Caco-2 (cell line): ENCODE data around the gene GOLGA6D. TPM values are rescaled to one million over a fixed set of nuclear protein-coding genes. Genes with fewer than 3 reads are reported as not detected.
"Not testable (repeated sequence)": the region's sequence is repeated elsewhere in the genome, so short reads cannot be mapped to it uniquely, and the experiment has no call there.

Source experiments
- BruUV-seq: library from RNA; stranded (reverse); fragments of 400-500 nt; replicated peaks from 2 replicates; lab custom pipeline; 2021; lab: Mats Ljungman, UMichigan
- CTCF ChIA-PET: fragments of 300-600 bp; sonication (Branson Sonifier 250); formaldehyde crosslinking; loops from one replicate; lab custom pipeline; 2022; ENCODE audit warnings: antibody characterized with exemption; lab: Charles Lee
- POLR2A ChIA-PET: fragments of 300-600 bp; sonication (Branson Sonifier 250); formaldehyde crosslinking; loops from one replicate; lab custom pipeline; 2022; ENCODE audit warnings: antibody characterized with exemption; lab: Charles Lee
- DNase-seq, 2 experiments: peaks; one replicate each; pipeline versions ENCODE4 v3.0.0 to v3.0.0-alpha.2; 2020 to 2022
- H3K27me3 ChIP-seq: replicated peaks from 2 replicates; pipeline ENCODE4 v1.6.0; 2011; ENCODE audit warnings: low read length; ENCODE audit not compliant: control insufficient read depth, insufficient read depth
- H3K36me3 ChIP-seq: 2 replicates; pipeline ENCODE4 v1.5.1; 2011; ENCODE audit warnings: low read length; ENCODE audit not compliant: control insufficient read depth, insufficient read depth
- H3K4me1 ChIP-seq: fragments of 250-450 bp; sonication (Bioruptor Pico); 2 replicates; pipeline ENCODE4 v1.5.1; 2020; ENCODE audit warnings: mild to moderate bottlenecking
- H3K4me3 ChIP-seq: 2 replicates; pipeline ENCODE4 v1.5.1; 2011; ENCODE audit warnings: low read depth, mild to moderate bottlenecking, control low read depth, low read length
- H3K9me3 ChIP-seq: fragments of 250-450 bp; sonication (Bioruptor Pico); 2 replicates; pipeline ENCODE4 v1.5.1; 2020; ENCODE audit warnings: mild to moderate bottlenecking, moderate library complexity
- H3K27ac Mint-ChIP-seq: one replicate; pipeline ENCODE4 v1.8.0; 2022; ENCODE audit warnings: mixed read lengths; ENCODE audit not compliant: unreplicated experiment
- H3K27me3 Mint-ChIP-seq: one replicate; pipeline ENCODE4 v1.8.0; 2022; ENCODE audit warnings: mixed read lengths; ENCODE audit not compliant: insufficient read depth, unreplicated experiment
- H3K36me3 Mint-ChIP-seq: one replicate; pipeline ENCODE4 v1.8.0; 2022; ENCODE audit warnings: mild to moderate bottlenecking, mixed read lengths; ENCODE audit not compliant: insufficient read depth, unreplicated experiment
- H3K4me1 Mint-ChIP-seq: one replicate; pipeline ENCODE4 v1.8.0; 2022; ENCODE audit warnings: low read depth, mixed read lengths; ENCODE audit not compliant: unreplicated experiment
- H3K4me3 Mint-ChIP-seq: one replicate; pipeline ENCODE4 v1.8.0; 2022; ENCODE audit warnings: mild to moderate bottlenecking, moderate library complexity, mixed read lengths; ENCODE audit not compliant: unreplicated experiment
- H3K9me3 Mint-ChIP-seq: one replicate; pipeline ENCODE4 v1.8.0; 2022; ENCODE audit warnings: mixed read lengths; ENCODE audit not compliant: unreplicated experiment
- CTCF ChIP-seq, 2 experiments: fragments of 200-600 bp in 1 of 2; IDR thresholded peaks; 1 replicate in 1 of 2; 2 replicates in 1 of 2; pipeline versions ENCODE4 v1.5.1 to v1.8.0; 2011 to 2022; ENCODE audit warnings: antibody characterized with exemption in 1 of 2, control low read depth in 1 of 2, inconsistent platforms in 1 of 2, low read depth in 1 of 2, low read length in 1 of 2, mild to moderate bottlenecking in 1 of 2, moderate library complexity in 1 of 2; ENCODE audit not compliant: insufficient read depth in 1 of 2, severe bottlenecking in 1 of 2, unreplicated experiment in 1 of 2
- intact Hi-C: fragments of 100-400 bp; cut with micrococcal nuclease; formaldehyde crosslinking; loops from one replicate; pipeline ENCODE4 v1.10.0; 2022; ENCODE audit not compliant: unreplicated experiment
- total RNA-seq: library from RNA; stranded (reverse); gene quantifications from 2 replicates; pipeline ENCODE4 v1.2.3, GENCODE V29; 2022

The GOLGA6D gene
- total RNA-seq, 1 experiment from 2014 or later = not detected

- Histone ChIP-seq H3K4me3 (no peak overlapping the region), H3K27me3 (no peaks in the 10 kb centered on the region), H3K36me3 (no peaks in the 10 kb centered on the region), H3K4me1 (no peaks in the 10 kb centered on the region), H3K9me3 (no peaks in the 10 kb centered on the region)
- Mint-ChIP-seq H3K27ac (no peak overlapping the region), H3K36me3 (no peaks in the 10 kb centered on the region), H3K9me3 (no peaks in the 10 kb centered on the region), H3K27me3 (peaks cover 18% of the 10 kb centered on the region), H3K4me3 (no peak overlapping the region), H3K4me1 (no peaks in the 10 kb centered on the region)
- no TSS peak for BruUV-seq
- no peak for DNase-seq
- POLR2A ChIA-PET = no interaction called here
- CTCF ChIA-PET = no interaction called here
- TF ChIP-seq CTCF (IDR thresholded peaks at IDR 0.05; ENCODE audit: insufficient read depth in 1 of 2, low read depth in 1 of 2, low read length in 1 of 2, severe bottlenecking in 1 of 2, unreplicated experiment in 1 of 2) = no peak
- intact Hi-C loops = no loop called here
Observed at GRCh38 chr15:75313116-75313845, 30.6 kb downstream of the GOLGA6D start.

GRCh38 chr15:75314552-75315290 is 32.1 kb downstream of the GOLGA6D start:
- ChIA-PET POLR2A (no interaction called here), CTCF (no interaction called here)
- H3K4me1 ChIP-seq = no peaks in the 10 kb centered on the region
- no peaks in the 10 kb centered on the region for H3K36me3 Mint-ChIP-seq
- DNase-seq = no peak
- H3K36me3 ChIP-seq = no peaks in the 10 kb centered on the region
- no peaks in the 10 kb centered on the region for H3K4me1 Mint-ChIP-seq
- H3K27me3 Mint-ChIP-seq = peaks cover 13% of the 10 kb centered on the region
- no peak for TF ChIP-seq CTCF (IDR thresholded peaks at IDR 0.05; ENCODE audit: insufficient read depth in 1 of 2, low read depth in 1 of 2, low read length in 1 of 2, severe bottlenecking in 1 of 2, unreplicated experiment in 1 of 2)
- no peaks in the 10 kb centered on the region for H3K9me3 Mint-ChIP-seq
- no peak overlapping the region for H3K27ac Mint-ChIP-seq
- no peaks in the 10 kb centered on the region for H3K9me3 ChIP-seq
- no TSS peak for BruUV-seq
- no peak overlapping the region for H3K4me3 ChIP-seq
- intact Hi-C loops = no loop called here
- no peak overlapping the region for H3K4me3 Mint-ChIP-seq
- H3K27me3 ChIP-seq = no peaks in the 10 kb centered on the region

- H3K9me3 ChIP-seq, BruUV-seq, H3K27me3 ChIP-seq, H3K4me1 Mint-ChIP-seq, H3K4me1 ChIP-seq, H3K36me3 Mint-ChIP-seq, H3K4me3 Mint-ChIP-seq, POLR2A ChIA-PET, H3K27me3 Mint-ChIP-seq, CTCF ChIA-PET, DNase-seq, H3K36me3 ChIP-seq, H3K4me3 ChIP-seq, H3K9me3 Mint-ChIP-seq, H3K27ac Mint-ChIP-seq, intact Hi-C loops: not testable (repeated sequence)
Observed at GRCh38 chr15:75319231-75319897, 36.7 kb downstream of the GOLGA6D start.
